Central memory CD8-positive, alpha-beta T cell (primary cell): ENCODE results near the gene KRTDAP.

Experiments used
- ATAC-seq: fragments of 150-1000 bp; cut with Tn5 transposase; replicated peaks from 2 replicates; pipeline ENCODE4 v1.10.0; 2022; ENCODE audit warnings: mild to moderate bottlenecking, moderate FRiP score, moderate number of reproducible peaks; ENCODE audit not compliant: poor library complexity, severe bottlenecking; ENCODE audit errors: extremely low read depth
- DNase-seq, 2 donors: peaks; one replicate each; pipeline ENCODE4 v3.0.0; 2021; ENCODE audit warnings: low spot score in 2 of 2
- H3K27ac Mint-ChIP-seq: one replicate; pipeline ENCODE4 v1.8.0; 2022; ENCODE audit warnings: low read depth, mild to moderate bottlenecking, moderate library complexity, mixed read lengths
- H3K27me3 Mint-ChIP-seq: one replicate; pipeline ENCODE4 v1.8.0; 2022; ENCODE audit warnings: mixed read lengths
- H3K36me3 Mint-ChIP-seq: one replicate; pipeline ENCODE4 v1.8.0; 2022; ENCODE audit warnings: mild to moderate bottlenecking, moderate library complexity, mixed read lengths; ENCODE audit not compliant: insufficient read depth
- H3K4me1 Mint-ChIP-seq: one replicate; pipeline ENCODE4 v1.8.0; 2022; ENCODE audit warnings: mixed read lengths
- H3K4me3 Mint-ChIP-seq: one replicate; pipeline ENCODE4 v1.8.0; 2022; ENCODE audit warnings: mild to moderate bottlenecking, moderate library complexity, mixed read lengths
- H3K9me3 Mint-ChIP-seq: one replicate; pipeline ENCODE4 v1.8.0; 2022; ENCODE audit warnings: mixed read lengths

KRTDAP gene

GRCh38 chr19:35509018-35509652, 18.9 kb upstream of the KRTDAP start:
- H3K4me3 Mint-ChIP-seq = peak overlapping the region; percentile 80
- peaks cover 47% of the 10 kb centered on the region for H3K27me3 Mint-ChIP-seq
- H3K27ac Mint-ChIP-seq = no peak overlapping the region
- H3K4me1 Mint-ChIP-seq = peaks cover 15% of the 10 kb centered on the region
- DNase-seq (peak in 1 of 2 donors; percentile 28), ATAC-seq (peak; percentile 78)
- H3K36me3 Mint-ChIP-seq = peaks cover 4% of the 10 kb centered on the region
- H3K9me3 Mint-ChIP-seq = no peaks in the 10 kb centered on the region

- peaks cover 45% of the 10 kb centered on the region for H3K27me3 Mint-ChIP-seq
- H3K4me1 Mint-ChIP-seq = peaks cover 15% of the 10 kb centered on the region
- no peak overlapping the region for H3K4me3 Mint-ChIP-seq
- peaks cover 4% of the 10 kb centered on the region for H3K36me3 Mint-ChIP-seq
- H3K27ac Mint-ChIP-seq = no peak overlapping the region
- H3K9me3 Mint-ChIP-seq = no peaks in the 10 kb centered on the region
- DNase-seq (no peak), ATAC-seq (no peak)
Measured at GRCh38 chr19:35508129-35508528, 17.9 kb upstream of the KRTDAP start.

- H3K4me1 Mint-ChIP-seq = peaks cover 15% of the 10 kb centered on the region
- H3K9me3 Mint-ChIP-seq = no peaks in the 10 kb centered on the region
- peaks cover 45% of the 10 kb centered on the region for H3K27me3 Mint-ChIP-seq
- ATAC-seq = no peak
- DNase-seq = no peak
- peaks cover 4% of the 10 kb centered on the region for H3K36me3 Mint-ChIP-seq
- no peak overlapping the region for H3K27ac Mint-ChIP-seq
- no peak overlapping the region for H3K4me3 Mint-ChIP-seq
Measured at GRCh38 chr19:35507561-35507960, 17.3 kb upstream of the KRTDAP start.

GRCh38 chr19:35506011-35506410, 15.7 kb upstream of the KRTDAP start:
- DNase-seq (no peak), ATAC-seq (no peak)
- H3K27ac Mint-ChIP-seq = no peak overlapping the region
- H3K27me3 Mint-ChIP-seq = peaks cover 46% of the 10 kb centered on the region
- peaks cover 21% of the 10 kb centered on the region for H3K4me1 Mint-ChIP-seq
- no peak overlapping the region for H3K4me3 Mint-ChIP-seq
- peaks cover 4% of the 10 kb centered on the region for H3K36me3 Mint-ChIP-seq
- H3K9me3 Mint-ChIP-seq = no peaks in the 10 kb centered on the region

GRCh38 chr19:35502751-35503150, 12.5 kb upstream of the KRTDAP start:
- peaks cover 6% of the 10 kb centered on the region for H3K4me1 Mint-ChIP-seq
- peaks cover 38% of the 10 kb centered on the region for H3K27me3 Mint-ChIP-seq
- no peak for DNase-seq
- no peaks in the 10 kb centered on the region for H3K9me3 Mint-ChIP-seq
- no peak for ATAC-seq
- no peaks in the 10 kb centered on the region for H3K36me3 Mint-ChIP-seq
- H3K27ac Mint-ChIP-seq = no peak overlapping the region
- H3K4me3 Mint-ChIP-seq = no peak overlapping the region

- Mint-ChIP-seq H3K27me3 (peaks cover 28% of the 10 kb centered on the region), H3K4me3 (no peak overlapping the region), H3K4me1 (peaks cover 6% of the 10 kb centered on the region), H3K36me3 (peaks cover 2% of the 10 kb centered on the region), H3K27ac (no peak overlapping the region), H3K9me3 (no peaks in the 10 kb centered on the region)
- ATAC-seq = no peak
- no peak for DNase-seq
Measured at GRCh38 chr19:35501684-35502083, 11.4 kb upstream of the KRTDAP start.

GRCh38 chr19:35500611-35501010, 10.3 kb upstream of the KRTDAP start:
- Mint-ChIP-seq H3K27ac (no peak overlapping the region), H3K36me3 (peaks cover 2% of the 10 kb centered on the region), H3K4me1 (peaks cover 6% of the 10 kb centered on the region), H3K27me3 (peaks cover 27% of the 10 kb centered on the region), H3K4me3 (no peak overlapping the region), H3K9me3 (no peaks in the 10 kb centered on the region)
- no peak for DNase-seq
- no peak for ATAC-seq

GRCh38 chr19:35498984-35499527, 8.8 kb upstream of the KRTDAP start:
- no peak for ATAC-seq
- no peaks in the 10 kb centered on the region for H3K9me3 Mint-ChIP-seq
- no peak overlapping the region for H3K4me3 Mint-ChIP-seq
- peaks cover 15% of the 10 kb centered on the region for H3K4me1 Mint-ChIP-seq
- DNase-seq = no peak
- peaks cover 2% of the 10 kb centered on the region for H3K36me3 Mint-ChIP-seq
- H3K27me3 Mint-ChIP-seq = peaks cover 22% of the 10 kb centered on the region
- no peak overlapping the region for H3K27ac Mint-ChIP-seq

GRCh38 chr19:35498220-35498619, 8.0 kb upstream of the KRTDAP start:
- no peak overlapping the region for H3K4me3 Mint-ChIP-seq
- peaks cover 15% of the 10 kb centered on the region for H3K4me1 Mint-ChIP-seq
- H3K27me3 Mint-ChIP-seq = peaks cover 18% of the 10 kb centered on the region
- DNase-seq = no peak
- no peaks in the 10 kb centered on the region for H3K9me3 Mint-ChIP-seq
- peaks cover 2% of the 10 kb centered on the region for H3K36me3 Mint-ChIP-seq
- H3K27ac Mint-ChIP-seq = no peak overlapping the region
- no peak for ATAC-seq

GRCh38 chr19:35497406-35497805, 7.1 kb upstream of the KRTDAP start:
- no peaks in the 10 kb centered on the region for H3K9me3 Mint-ChIP-seq
- no peak for ATAC-seq
- no peak overlapping the region for H3K27ac Mint-ChIP-seq
- peaks cover 2% of the 10 kb centered on the region for H3K36me3 Mint-ChIP-seq
- DNase-seq = no peak
- peaks cover 15% of the 10 kb centered on the region for H3K4me1 Mint-ChIP-seq
- peaks cover 18% of the 10 kb centered on the region for H3K27me3 Mint-ChIP-seq
- H3K4me3 Mint-ChIP-seq = no peak overlapping the region

GRCh38 chr19:35495107-35496064, 5.1 kb upstream of the KRTDAP start:
- peak; percentile 41 to 51 for DNase-seq
- no peak overlapping the region for H3K4me3 Mint-ChIP-seq
- peaks cover 24% of the 10 kb centered on the region for H3K27me3 Mint-ChIP-seq
- H3K9me3 Mint-ChIP-seq = no peaks in the 10 kb centered on the region
- H3K36me3 Mint-ChIP-seq = peaks cover 2% of the 10 kb centered on the region
- peak; percentile 68 for ATAC-seq
- H3K4me1 Mint-ChIP-seq = peaks cover 9% of the 10 kb centered on the region
- no peak overlapping the region for H3K27ac Mint-ChIP-seq

GRCh38 chr19:35493971-35494370, 3.7 kb upstream of the KRTDAP start:
- Mint-ChIP-seq H3K9me3 (no peaks in the 10 kb centered on the region), H3K27me3 (peaks cover 34% of the 10 kb centered on the region), H3K36me3 (peaks cover 2% of the 10 kb centered on the region), H3K4me1 (peaks cover 9% of the 10 kb centered on the region), H3K4me3 (no peak overlapping the region), H3K27ac (no peak overlapping the region)
- no peak for ATAC-seq
- DNase-seq = no peak
